WTC11 (cell line): ENCODE results near the gene KRR1. TPM values are rescaled to one million over a fixed set of nuclear protein-coding genes. Genes with fewer than 3 reads are reported as not detected.

Source experiments
- ATAC-seq: fragments of 200-7000 bp; cut with Tn5 transposase; 2 replicates; pipeline ENCODE4 v1.10.0; 2021; ENCODE audit warnings: mild to moderate bottlenecking, moderate library complexity
- CTCF ChIA-PET: fragments of 300-600 bp; sonication (Branson Sonifier 250); formaldehyde crosslinking; loops from one replicate; lab custom pipeline; 2021; ENCODE audit warnings: antibody characterized with exemption; lab: Charles Lee
- POLR2A ChIA-PET: fragments of 350-600 bp; sonication (Branson Sonifier 250); formaldehyde crosslinking; loops from one replicate; lab custom pipeline; 2021; ENCODE audit warnings: antibody characterized with exemption; lab: Charles Lee
- DNase-seq: peaks from one replicate; pipeline ENCODE4 v3.0.0; 2021; ENCODE audit warnings: low spot score
- H3K27ac Mint-ChIP-seq: 2 replicates; pipeline ENCODE4 v1.8.0; 2021; ENCODE audit warnings: mixed read lengths
- H3K27me3 Mint-ChIP-seq: 2 replicates; pipeline ENCODE4 v1.8.0; 2021; ENCODE audit warnings: low read depth, mild to moderate bottlenecking, moderate library complexity, mixed read lengths
- H3K36me3 Mint-ChIP-seq: 2 replicates; pipeline ENCODE4 v1.8.0; 2021; ENCODE audit warnings: mixed read lengths
- H3K4me1 Mint-ChIP-seq: 2 replicates; pipeline ENCODE4 v1.8.0; 2022; ENCODE audit warnings: mixed read lengths
- H3K4me3 Mint-ChIP-seq: 2 replicates; pipeline ENCODE4 v1.8.0; 2021; ENCODE audit warnings: mild to moderate bottlenecking, moderate library complexity, mixed read lengths
- H3K9me3 Mint-ChIP-seq: 2 replicates; pipeline ENCODE4 v1.8.0; 2021; ENCODE audit warnings: mixed read lengths
- CDX4 ChIP-seq: fragments of 250-450 bp; sonication (Bioruptor Pico); IDR thresholded peaks from 2 replicates; pipeline ENCODE4 v1.9.0; 2021; ENCODE audit warnings: moderate library complexity, mild to moderate bottlenecking, inconsistent platforms, borderline replicate concordance
- CREM ChIP-seq: sonication (generic); formaldehyde crosslinking; IDR thresholded peaks from 2 replicates; pipeline ENCODE4 v1.8.1; 2022; ENCODE audit warnings: mild to moderate bottlenecking, missing genetic modification reagents, moderate library complexity
- E2F1 ChIP-seq: sonication (generic); formaldehyde crosslinking; IDR thresholded peaks from 2 replicates; pipeline ENCODE4 v1.8.0; 2022; ENCODE audit warnings: mild to moderate bottlenecking, missing genetic modification reagents
- E2F4 ChIP-seq: sonication (generic); formaldehyde crosslinking; IDR thresholded peaks from 2 replicates; pipeline ENCODE4 v1.8.1; 2022; ENCODE audit warnings: low read depth, mild to moderate bottlenecking, moderate library complexity, missing genetic modification reagents, borderline replicate concordance
- ELF4 ChIP-seq: sonication (generic); formaldehyde crosslinking; IDR thresholded peaks from 2 replicates; pipeline ENCODE4 v1.8.1; 2022; ENCODE audit warnings: low read depth, mild to moderate bottlenecking, moderate library complexity, missing genetic modification reagents
- EMX1 ChIP-seq: fragments of 250-450 bp; sonication (Bioruptor Pico); IDR thresholded peaks from 2 replicates; pipeline ENCODE4 v1.8.0; 2021; ENCODE audit warnings: mild to moderate bottlenecking
- ERG ChIP-seq: fragments of 250-450 bp; sonication (Bioruptor Pico); IDR thresholded peaks from 2 replicates; pipeline ENCODE4 v1.8.0; 2021; ENCODE audit warnings: mild to moderate bottlenecking
- FOXP1 ChIP-seq: sonication (generic); formaldehyde crosslinking; IDR thresholded peaks from 2 replicates; pipeline ENCODE4 v1.8.0; 2022; ENCODE audit warnings: missing genetic modification reagents, mild to moderate bottlenecking, moderate library complexity, borderline replicate concordance
- GABPB1 ChIP-seq: sonication (generic); formaldehyde crosslinking; IDR thresholded peaks from 2 replicates; pipeline ENCODE4 v1.8.1; 2023; ENCODE audit warnings: mild to moderate bottlenecking, missing genetic modification reagents
- IRF2 ChIP-seq: sonication (generic); formaldehyde crosslinking; IDR thresholded peaks from 2 replicates; pipeline ENCODE4 v1.8.0; 2022; ENCODE audit warnings: low read depth, missing genetic modification reagents, borderline replicate concordance
- MAX ChIP-seq: sonication (generic); formaldehyde crosslinking; IDR thresholded peaks from 2 replicates; pipeline ENCODE4 v1.8.0; 2022; ENCODE audit warnings: mild to moderate bottlenecking, missing genetic modification reagents
- NFE2L1 ChIP-seq: sonication (generic); formaldehyde crosslinking; IDR thresholded peaks from 2 replicates; pipeline ENCODE4 v1.8.1; 2023; ENCODE audit warnings: missing genetic modification reagents
- NFYB ChIP-seq: sonication (generic); formaldehyde crosslinking; conservative IDR thresholded peaks from 2 replicates; pipeline ENCODE4 v1.8.0; 2022; ENCODE audit warnings: low read depth, missing genetic modification reagents
- NR1H2 ChIP-seq: sonication (generic); formaldehyde crosslinking; IDR thresholded peaks from 2 replicates; pipeline ENCODE4 v1.9.0; 2021; ENCODE audit warnings: mild to moderate bottlenecking, moderate library complexity, missing genetic modification reagents
- RORB ChIP-seq: fragments of 250-450 bp; sonication (Bioruptor Pico); IDR thresholded peaks from 2 replicates; pipeline ENCODE4 v1.9.0; 2021; ENCODE audit warnings: mild to moderate bottlenecking
- SMAD4 ChIP-seq: sonication (generic); formaldehyde crosslinking; IDR thresholded peaks from 2 replicates; pipeline ENCODE4 v1.8.0; 2022; ENCODE audit warnings: mild to moderate bottlenecking, missing genetic modification reagents
- TEAD4 ChIP-seq: sonication (generic); formaldehyde crosslinking; IDR thresholded peaks from 2 replicates; pipeline ENCODE4 v1.8.0; 2022; ENCODE audit warnings: mild to moderate bottlenecking, missing genetic modification reagents
- TP53 ChIP-seq: sonication (generic); formaldehyde crosslinking; IDR thresholded peaks from 2 replicates; pipeline ENCODE4 v1.8.1; 2023; ENCODE audit warnings: mild to moderate bottlenecking, missing genetic modification reagents
- ZNF121 ChIP-seq: sonication (generic); formaldehyde crosslinking; IDR thresholded peaks from 2 replicates; pipeline ENCODE4 v1.8.0; 2023; ENCODE audit warnings: missing genetic modification reagents
- ZNF263 ChIP-seq: sonication (generic); formaldehyde crosslinking; IDR thresholded peaks from 2 replicates; pipeline ENCODE4 v1.8.1; 2022; ENCODE audit warnings: low read depth, mild to moderate bottlenecking, moderate library complexity, missing genetic modification reagents
- ZNF317 ChIP-seq: sonication (generic); formaldehyde crosslinking; IDR thresholded peaks from 2 replicates; pipeline ENCODE4 v1.8.1; 2023; ENCODE audit warnings: low read depth, mild to moderate bottlenecking, moderate library complexity, missing genetic modification reagents, borderline replicate concordance
- ZNF416 ChIP-seq: fragments of 250-450 bp; sonication (Bioruptor Pico); IDR thresholded peaks from 2 replicates; pipeline ENCODE4 v1.9.0; 2021; ENCODE audit warnings: mild to moderate bottlenecking, inconsistent platforms
- ZNF423 ChIP-seq: fragments of 250-450 bp; sonication (Bioruptor Pico); IDR thresholded peaks from 2 replicates; pipeline ENCODE4 v2.1.2; 2022; ENCODE audit warnings: mild to moderate bottlenecking, moderate library complexity
- ZNF425 ChIP-seq: fragments of 250-450 bp; sonication (Bioruptor Pico); conservative IDR thresholded peaks from 2 replicates; pipeline ENCODE4 v1.9.0; 2021; ENCODE audit warnings: mild to moderate bottlenecking
- ZSCAN18 ChIP-seq: fragments of 250-450 bp; sonication (Bioruptor Pico); IDR thresholded peaks from 2 replicates; pipeline ENCODE4 v2.1.2; 2022; ENCODE audit warnings: mild to moderate bottlenecking, moderate library complexity
- total RNA-seq: library from RNA; stranded (reverse); gene quantifications from 3 replicates; pipeline ENCODE4 v1.2.3, GENCODE V29; 2021

Gene KRR1
- total RNA-seq, 1 experiment from 2014 or later: 59.6 TPM

- TF ChIP-seq ZNF425 (no peak), ELF4 (CRISPR knock-in tag) (no peak)
These were observed 37.3 kb downstream of the KRR1 start (continued) for GRCh38 chr12:75474116-75474515.

GRCh38 chr12:75471902-75472890, 39.2 kb downstream of the KRR1 start:
- peaks cover 7% of the 10 kb centered on the region for H3K9me3 Mint-ChIP-seq
- TF ChIP-seq NFE2L1 (CRISPR knock-in tag): no peak
- no peak for TF ChIP-seq CREM
- TF ChIP-seq MAX (CRISPR knock-in tag): no peak
- TF ChIP-seq ZNF423 (CRISPR knock-in tag): no peak
- TF ChIP-seq EMX1 (CRISPR knock-in tag): no peak
- no peak for TF ChIP-seq NR1H2 (CRISPR knock-in tag)
- no peak for TF ChIP-seq RORB (CRISPR knock-in tag)
- TF ChIP-seq E2F1: no peak
- no peak for TF ChIP-seq TEAD4 (CRISPR knock-in tag)
- no peak for TF ChIP-seq GABPB1 (CRISPR knock-in tag)
- no peak for TF ChIP-seq NFYB (CRISPR knock-in tag)
- no peak for TF ChIP-seq FOXP1 (CRISPR knock-in tag)
- TF ChIP-seq ZNF416 (CRISPR knock-in tag): no peak
- no peak for TF ChIP-seq E2F4 (CRISPR knock-in tag)
- TF ChIP-seq ZNF317 (CRISPR knock-in tag): no peak
- TF ChIP-seq, all 79 proteins: peak for 0
- POLR2A ChIA-PET: no interaction called here
- Mint-ChIP-seq H3K4me3 (no peak overlapping the region), H3K27ac (no peak overlapping the region), H3K27me3 (no peaks in the 10 kb centered on the region), H3K36me3 (no peaks in the 10 kb centered on the region), H3K4me1 (peaks cover 16% of the 10 kb centered on the region)
- ATAC-seq (no peak), DNase-seq (no peak)
- CTCF ChIA-PET: no interaction called here

GRCh38 chr12:75460204-75460603, 51.2 kb downstream of the KRR1 start:
- H3K4me3 Mint-ChIP-seq: no peak overlapping the region
- POLR2A ChIA-PET: no interaction called here
- ATAC-seq (no peak), DNase-seq (no peak)
- H3K27me3 Mint-ChIP-seq: peaks cover 4% of the 10 kb centered on the region
- no peak overlapping the region for H3K27ac Mint-ChIP-seq
- H3K4me1 Mint-ChIP-seq: no peaks in the 10 kb centered on the region
- peaks cover 44% of the 10 kb centered on the region for H3K36me3 Mint-ChIP-seq
- H3K9me3 Mint-ChIP-seq: peaks cover 61% of the 10 kb centered on the region
- CTCF ChIA-PET: no interaction called here
- TF ChIP-seq ZNF263 (no peak), CREM (no peak), SMAD4 (CRISPR knock-in tag) (no peak), CDX4 (CRISPR knock-in tag) (no peak), ERG (CRISPR knock-in tag) (no peak), ZNF317 (CRISPR knock-in tag) (no peak), ZNF121 (CRISPR knock-in tag) (no peak), IRF2 (CRISPR knock-in tag) (no peak), TP53 (CRISPR knock-in tag) (no peak), ZSCAN18 (no peak)
